A549 (cell line): ENCODE measurements around the gene DHDH. TPM values are rescaled to one million over a fixed set of nuclear protein-coding genes. Genes with fewer than 3 reads are reported as not detected.
A peak's percentile ranks its signal among the peaks of the same experiment; 100 is the strongest.

Experiments used
- ATAC-seq, 2 experiments: fragments of 200-7000 bp in 1 of 2; fragments of >200 bp in 1 of 2; cut with Nextera tagmentation in 1 of 2; cut with Tn5 transposase in 1 of 2; 3 replicates each; pipeline versions ENCODE4 v1.8.0 to v1.9.1; 2018 to 2020; ENCODE audit warnings: mild to moderate bottlenecking in 1 of 2, moderate library complexity in 1 of 2
- CTCF ChIA-PET: fragments of 300-600 bp; sonication (Branson Sonifier 250); formaldehyde crosslinking; extraction: SDS; loops from one replicate; lab custom pipeline; 2021; ENCODE audit warnings: antibody characterized with exemption, inconsistent platforms; lab: Yijun Ruan, JAX
- POLR2A ChIA-PET: fragments of 350-600 bp; formaldehyde crosslinking; extraction: SDS; loops from one replicate; lab custom pipeline; 2021; ENCODE audit warnings: antibody characterized with exemption, inconsistent platforms; lab: Yijun Ruan, JAX
- DNase-seq, 2 experiments: peaks; one replicate each; pipeline versions ENCODE4 v3.0.0 to v3.0.0-alpha.2; 2011 to 2016; ENCODE audit warnings: low read depth in 1 of 2, low spot score in 1 of 2
- FAIRE-seq: peaks from 2 replicates; lab custom pipeline; 2011; peaks lifted over from hg19 to GRCh38; lab: Jason Lieb, UNC
- H3K27ac ChIP-seq, 2 experiments: fragments of >200 bp; sonication (Bioruptor Twin); formaldehyde crosslinking; 3 replicates each; pipeline ENCODE4 v1.5.1; 2016 to 2017
- H3K4me1 ChIP-seq: fragments of >200 bp; sonication (Bioruptor Twin); formaldehyde crosslinking; 3 replicates; pipeline ENCODE4 v1.6.1; 2016
- H3K4me2 ChIP-seq: fragments of >200 bp; sonication (Bioruptor Twin); formaldehyde crosslinking; 3 replicates; pipeline ENCODE4 v1.6.1; 2016
- H3K4me3 ChIP-seq: fragments of >200 bp; sonication (Bioruptor Twin); formaldehyde crosslinking; 3 replicates; pipeline ENCODE4 v1.5.1; 2016
- H3K9me3 ChIP-seq: fragments of >200 bp; sonication (Bioruptor Twin); formaldehyde crosslinking; 3 replicates; pipeline ENCODE4 v1.6.1; 2016
- ATOH8 ChIP-seq: fragments of 250-450 bp; sonication (Bioruptor Pico); IDR thresholded peaks from 2 replicates; pipeline ENCODE4 v1.5.0; 2020; ENCODE audit warnings: low read depth, mild to moderate bottlenecking, moderate library complexity
- CBX2 ChIP-seq: fragments of 200-600 bp; sonication (generic); IDR thresholded peaks from 2 replicates; pipeline ENCODE4 v1.6.1; 2016; ENCODE audit warnings: low read depth, mild to moderate bottlenecking, borderline replicate concordance
- CHD4 ChIP-seq: fragments of 200-600 bp; sonication (generic); IDR thresholded peaks from 2 replicates; pipeline ENCODE4 v1.6.1; 2016; ENCODE audit warnings: antibody characterized with exemption, mild to moderate bottlenecking, borderline replicate concordance
- CTCF ChIP-seq: fragments of >200 bp; sonication (Bioruptor Twin); formaldehyde crosslinking; IDR thresholded peaks from 3 replicates; pipeline ENCODE4 v1.5.1; 2016
- E2F6 ChIP-seq: IDR thresholded peaks from 2 replicates; pipeline ENCODE4 v1.6.1; 2012; ENCODE audit warnings: low read depth, borderline replicate concordance
- EHF ChIP-seq: fragments of 250-450 bp; sonication (Bioruptor Pico); IDR thresholded peaks from 2 replicates; pipeline ENCODE4 v1.5.0; 2020; ENCODE audit warnings: mild to moderate bottlenecking
- EHMT2 ChIP-seq: fragments of 200-600 bp; sonication (generic); IDR thresholded peaks from 2 replicates; pipeline ENCODE4 v1.6.1; 2016; ENCODE audit warnings: antibody characterized with exemption, low read depth, mild to moderate bottlenecking, moderate library complexity
- ELK1 ChIP-seq: fragments of 150-350 bp; IDR thresholded peaks from 2 replicates; pipeline ENCODE4 v1.6.1; 2014; ENCODE audit warnings: low read depth, mild to moderate bottlenecking, low read length
- ESRRA ChIP-seq: fragments of 150-350 bp; IDR thresholded peaks from 2 replicates; pipeline ENCODE4 v1.6.1; 2014; ENCODE audit warnings: mild to moderate bottlenecking, low read length, borderline replicate concordance
- FOSB ChIP-seq: fragments of 250-450 bp; sonication (Bioruptor Pico); IDR thresholded peaks from 2 replicates; pipeline ENCODE4 v1.5.0; 2020; ENCODE audit warnings: mild to moderate bottlenecking, moderate library complexity
- FOXS1 ChIP-seq: fragments of 250-450 bp; sonication (Bioruptor Pico); IDR thresholded peaks from 2 replicates; pipeline ENCODE4 v1.5.0; 2020; ENCODE audit warnings: mild to moderate bottlenecking, moderate library complexity
- HEYL ChIP-seq: fragments of 250-450 bp; sonication (Bioruptor Pico); IDR thresholded peaks from 2 replicates; pipeline ENCODE4 v1.8.0; 2021; ENCODE audit warnings: mild to moderate bottlenecking, moderate library complexity
- HMGXB4 ChIP-seq: fragments of 250-450 bp; sonication (Bioruptor Pico); IDR thresholded peaks from 2 replicates; pipeline ENCODE4 v1.5.0; 2021; ENCODE audit warnings: mild to moderate bottlenecking, moderate library complexity, borderline replicate concordance
- HOXB13 ChIP-seq: fragments of 250-450 bp; sonication (Bioruptor Pico); IDR thresholded peaks from 2 replicates; pipeline ENCODE4 v1.5.0; 2020; ENCODE audit warnings: low read depth, mild to moderate bottlenecking, moderate library complexity
- HOXB5 ChIP-seq: fragments of 250-450 bp; sonication (Bioruptor Pico); IDR thresholded peaks from 2 replicates; pipeline ENCODE4 v1.5.0; 2020; ENCODE audit warnings: mild to moderate bottlenecking, moderate library complexity
- MYC ChIP-seq: IDR thresholded peaks from 2 replicates; pipeline ENCODE4 v1.6.1; 2012; ENCODE audit warnings: mild to moderate bottlenecking, inconsistent platforms, low read length, improper control_type of control experiment, borderline replicate concordance
- PBX3 ChIP-seq: IDR thresholded peaks from 2 replicates; pipeline ENCODE4 v1.6.1; 2012
- PHF8 ChIP-seq: fragments of 200-600 bp; sonication (generic); IDR thresholded peaks from 2 replicates; pipeline ENCODE4 v1.6.1; 2016; ENCODE audit warnings: low read depth, mild to moderate bottlenecking, antibody characterized with exemption, moderate library complexity, borderline replicate concordance
- POLR2A ChIP-seq: IDR thresholded peaks from 2 replicates; pipeline ENCODE4 v1.6.1; 2012; ENCODE audit warnings: mild to moderate bottlenecking, low read length
- POLR2AphosphoS2 ChIP-seq: conservative IDR thresholded peaks from 2 replicates; pipeline ENCODE4 v1.6.1; 2012; ENCODE audit warnings: low read length, improper control_type of control experiment, inconsistent platforms
- RARB ChIP-seq: fragments of 250-450 bp; sonication (Bioruptor Pico); IDR thresholded peaks from 2 replicates; pipeline ENCODE4 v1.8.0; 2021; ENCODE audit warnings: mild to moderate bottlenecking, moderate library complexity
- RCOR1 ChIP-seq: fragments of 150-350 bp; IDR thresholded peaks from 2 replicates; pipeline ENCODE4 v1.6.1; 2014; ENCODE audit warnings: antibody characterized with exemption, low read length, low read depth
- SMC3 ChIP-seq: fragments of >200 bp; sonication (Bioruptor Twin); formaldehyde crosslinking; IDR thresholded peaks from 3 replicates; pipeline ENCODE4 v1.6.1; 2018; ENCODE audit warnings: inconsistent platforms
- SREBF2 ChIP-seq: fragments of 450-650 bp; IDR thresholded peaks from 2 replicates; pipeline ENCODE4 v1.6.1; 2014; ENCODE audit warnings: mild to moderate bottlenecking, moderate library complexity
- ZC3H11A ChIP-seq: fragments of 450-650 bp; IDR thresholded peaks from 2 replicates; pipeline ENCODE4 v1.6.1; 2014; ENCODE audit warnings: antibody characterized with exemption, mild to moderate bottlenecking
- ZNF302 ChIP-seq: fragments of 250-450 bp; sonication (Bioruptor Pico); IDR thresholded peaks from 2 replicates; pipeline ENCODE4 v1.9.0; 2021; ENCODE audit warnings: inconsistent platforms, mild to moderate bottlenecking, moderate library complexity
- ZSCAN20 ChIP-seq: fragments of 250-450 bp; sonication (Bioruptor Pico); IDR thresholded peaks from 2 replicates; pipeline ENCODE4 v1.8.0; 2022; ENCODE audit warnings: mild to moderate bottlenecking, moderate library complexity
- WGBS: methylation state at CpG from one replicate; pipeline ENCODE4 v1.1.6; 2017; ENCODE audit errors: missing lambda C conversion rate; 5-methylcytosine and 5-hydroxymethylcytosine counted together
- polyA plus RNA-seq, 4 experiments: library from polyadenylated mRNA; depleted of rRNA in 3 of 4; stranded (reverse); fragments of >200 nt; fragmentation: RNase III in 1 of 4; extraction: RNeasy Plus Mini Kit Qiagen cat#74134 plus additional on column Dnase treatment in 1 of 4; gene quantifications; 2 replicates in 3 of 4; 3 replicates in 1 of 4; pipeline ENCODE4 v1.2.3, GENCODE V29; 2011 to 2017

Gene DHDH
- polyA plus RNA-seq, 2 of the 4 experiments (the other 2 are of a cell fraction) = 0.78 to 1.2 TPM

- POLR2A ChIA-PET = no interaction called here
- Histone ChIP-seq H3K9me3 (peaks cover 9% of the 10 kb centered on the region), H3K4me2 (no peak overlapping the region), H3K4me1 (no peaks in the 10 kb centered on the region), H3K27ac (no peak overlapping the region), H3K4me3 (no peak overlapping the region)
- CTCF ChIA-PET = interaction anchor here (0.6 kb wide), 1 partner anchor 94 kb away, joined by 3 read pairs; no protein-coding TSS in a partner anchor
- TF ChIP-seq ZSCAN20 (CRISPR knock-in tag) = no peak
- TF ChIP-seq E2F6 = no peak
- no peak for TF ChIP-seq RARB (CRISPR knock-in tag)
- no peak for TF ChIP-seq ELK1
- TF ChIP-seq HOXB5 (CRISPR knock-in tag) = no peak
- no peak for TF ChIP-seq HOXB13 (CRISPR knock-in tag)
- TF ChIP-seq CBX2 = no peak
- no peak for TF ChIP-seq CTCF
- no peak for TF ChIP-seq HMGXB4
- no peak for TF ChIP-seq HEYL (CRISPR knock-in tag)
- TF ChIP-seq ESRRA = no peak
- no peak for TF ChIP-seq SMC3
- no peak for TF ChIP-seq FOSB
- no peak for TF ChIP-seq EHF (CRISPR knock-in tag)
- TF ChIP-seq PHF8 = no peak
- TF ChIP-seq PBX3 = no peak
- TF ChIP-seq ZNF302 = no peak
- no peak for TF ChIP-seq EHMT2
- no peak for TF ChIP-seq POLR2A
- TF ChIP-seq RCOR1 = no peak
- FAIRE-seq (no peak), ATAC-seq (no peak), DNase-seq (no peak)
- 79% methylated on average over 5 of the region's 5 CpGs for WGBS
Measured at GRCh38 chr19:48945415-48945814, 11.9 kb downstream of the DHDH start.

GRCh38 chr19:48945817-48946216, 12.3 kb downstream of the DHDH start:
- CTCF ChIA-PET = interaction anchor here (0.6 to 1.5 kb wide), 4 partner anchors 13 to 94 kb away, joined by 3 to 5 read pairs (median 4); partner anchors contain the start of genes DHDH, GYS1 and RUVBL2
- H3K9me3 ChIP-seq = peaks cover 5% of the 10 kb centered on the region
- no peak for FAIRE-seq
- TF ChIP-seq ATOH8 = no peak
- TF ChIP-seq MYC = no peak
- TF ChIP-seq CHD4 = no peak
- TF ChIP-seq PBX3 = no peak
- TF ChIP-seq CTCF = no peak
- no peak for TF ChIP-seq POLR2A
- TF ChIP-seq POLR2AphosphoS2 = no peak
- TF ChIP-seq HOXB5 (CRISPR knock-in tag) = no peak
- no peak for TF ChIP-seq RCOR1
- TF ChIP-seq FOXS1 = no peak
- TF ChIP-seq SREBF2 = no peak
- no peak for TF ChIP-seq ZC3H11A

More at GRCh38 chr19:48945817-48946216, 12.3 kb downstream of the DHDH start:
- Histone ChIP-seq H3K4me1 (no peaks in the 10 kb centered on the region), H3K27ac (peak overlapping the region in 1 of 2 experiments; percentile 29; a peak in 2 of 6 replicates), H3K4me3 (no peak overlapping the region), H3K4me2 (no peak overlapping the region)
- DNase-seq (no peak), ATAC-seq (no peak)
- 86% methylated on average over 2 of the region's 2 CpGs for WGBS
- POLR2A ChIA-PET = interaction anchor here (1.1 kb wide), 2 partner anchors 9 to 13 kb away, joined by 3 to 4 read pairs; partner anchors contain the start of genes BAX and DHDH
